ENCODE data around the gene CSRNP3.

DNA sequence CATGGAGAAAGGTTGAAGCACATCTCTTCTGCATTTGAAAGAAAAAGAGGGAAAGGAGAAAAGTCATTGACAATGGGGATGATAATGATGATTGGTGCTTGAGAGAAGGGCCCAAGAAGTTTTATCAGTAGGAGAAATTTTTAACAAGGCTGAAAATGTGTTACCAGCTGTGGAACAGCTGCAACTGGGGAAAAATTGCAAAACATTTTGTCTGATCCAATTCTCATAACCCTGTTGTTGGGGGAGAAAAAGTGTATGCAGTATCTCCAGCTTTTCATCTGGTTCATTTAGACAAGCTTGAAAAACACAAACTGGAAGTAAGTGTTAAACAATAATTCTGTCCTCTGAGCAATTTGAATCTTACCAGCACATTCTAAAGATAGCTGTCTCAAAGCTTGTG is 92.7 kb downstream of the CSRNP3 start:
- TF ChIP-seq, protein P1, sequence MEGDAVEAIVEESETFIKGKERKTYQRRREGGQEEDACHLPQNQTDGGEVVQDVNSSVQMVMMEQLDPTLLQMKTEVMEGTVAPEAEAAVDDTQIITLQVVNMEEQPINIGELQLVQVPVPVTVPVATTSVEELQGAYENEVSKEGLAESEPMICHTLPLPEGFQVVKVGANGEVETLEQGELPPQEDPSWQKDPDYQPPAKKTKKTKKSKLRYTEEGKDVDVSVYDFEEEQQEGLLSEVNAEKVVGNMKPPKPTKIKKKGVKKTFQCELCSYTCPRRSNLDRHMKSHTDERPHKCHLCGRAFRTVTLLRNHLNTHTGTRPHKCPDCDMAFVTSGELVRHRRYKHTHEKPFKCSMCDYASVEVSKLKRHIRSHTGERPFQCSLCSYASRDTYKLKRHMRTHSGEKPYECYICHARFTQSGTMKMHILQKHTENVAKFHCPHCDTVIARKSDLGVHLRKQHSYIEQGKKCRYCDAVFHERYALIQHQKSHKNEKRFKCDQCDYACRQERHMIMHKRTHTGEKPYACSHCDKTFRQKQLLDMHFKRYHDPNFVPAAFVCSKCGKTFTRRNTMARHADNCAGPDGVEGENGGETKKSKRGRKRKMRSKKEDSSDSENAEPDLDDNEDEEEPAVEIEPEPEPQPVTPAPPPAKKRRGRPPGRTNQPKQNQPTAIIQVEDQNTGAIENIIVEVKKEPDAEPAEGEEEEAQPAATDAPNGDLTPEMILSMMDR (IDR thresholded peaks at IDR 0.05) = no peak
- TF ChIP-seq POLR2A (IDR thresholded peaks at IDR 0.05) = no peak

Data from uterus (tissue), 2 donors.